WTC11 (cell line): Measurements from ENCODE around the gene PPFIBP1.

Experiments
- CBFB ChIP-seq: sonication (generic); formaldehyde crosslinking; IDR thresholded peaks from 2 replicates; pipeline ENCODE4 v1.8.1; 2022; ENCODE audit warnings: mild to moderate bottlenecking, low read depth, missing genetic modification reagents
- FOXP1 ChIP-seq: sonication (generic); formaldehyde crosslinking; IDR thresholded peaks from 2 replicates; pipeline ENCODE4 v1.8.0; 2022; ENCODE audit warnings: missing genetic modification reagents, mild to moderate bottlenecking, moderate library complexity, borderline replicate concordance
- ZNF121 ChIP-seq: sonication (generic); formaldehyde crosslinking; IDR thresholded peaks from 2 replicates; pipeline ENCODE4 v1.8.0; 2023; ENCODE audit warnings: missing genetic modification reagents
- TF ChIP-seq, protein P1 (sequence below): fragments of 200-600 bp; IDR thresholded peaks from 2 replicates; pipeline ENCODE4 v1.8.0; 2022; ENCODE audit warnings: antibody characterized with exemption
- TF ChIP-seq, protein P2 (sequence below): sonication (generic); formaldehyde crosslinking; IDR thresholded peaks from 2 replicates; pipeline ENCODE4 v1.8.1; 2023; ENCODE audit warnings: mild to moderate bottlenecking, missing genetic modification reagents, moderate library complexity
- TF ChIP-seq, protein P3 (sequence below): sonication (generic); formaldehyde crosslinking; IDR thresholded peaks from 2 replicates; pipeline ENCODE4 v1.8.1; 2023; ENCODE audit warnings: mild to moderate bottlenecking, moderate library complexity, missing genetic modification reagents

DNA sequence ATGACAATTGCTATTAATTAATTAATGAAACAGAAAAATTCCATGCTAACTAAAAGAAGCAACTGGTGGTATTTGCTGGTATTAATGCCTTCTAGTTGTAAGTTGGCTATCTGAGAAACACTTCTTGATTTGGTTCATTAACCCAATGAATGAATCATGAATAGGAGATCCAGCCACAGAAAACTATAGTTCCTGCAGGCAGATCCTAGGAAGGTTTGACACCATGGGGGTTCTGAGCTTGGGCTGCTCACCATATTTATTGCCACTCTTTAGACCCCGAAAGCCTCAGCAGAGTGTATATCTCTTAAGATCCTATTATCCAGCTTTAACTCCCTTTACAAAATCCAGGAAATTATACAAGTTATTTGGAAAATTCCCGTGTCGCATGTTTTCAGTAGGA lies 90.9 kb downstream of the PPFIBP1 start:
- TF ChIP-seq, protein P1, sequence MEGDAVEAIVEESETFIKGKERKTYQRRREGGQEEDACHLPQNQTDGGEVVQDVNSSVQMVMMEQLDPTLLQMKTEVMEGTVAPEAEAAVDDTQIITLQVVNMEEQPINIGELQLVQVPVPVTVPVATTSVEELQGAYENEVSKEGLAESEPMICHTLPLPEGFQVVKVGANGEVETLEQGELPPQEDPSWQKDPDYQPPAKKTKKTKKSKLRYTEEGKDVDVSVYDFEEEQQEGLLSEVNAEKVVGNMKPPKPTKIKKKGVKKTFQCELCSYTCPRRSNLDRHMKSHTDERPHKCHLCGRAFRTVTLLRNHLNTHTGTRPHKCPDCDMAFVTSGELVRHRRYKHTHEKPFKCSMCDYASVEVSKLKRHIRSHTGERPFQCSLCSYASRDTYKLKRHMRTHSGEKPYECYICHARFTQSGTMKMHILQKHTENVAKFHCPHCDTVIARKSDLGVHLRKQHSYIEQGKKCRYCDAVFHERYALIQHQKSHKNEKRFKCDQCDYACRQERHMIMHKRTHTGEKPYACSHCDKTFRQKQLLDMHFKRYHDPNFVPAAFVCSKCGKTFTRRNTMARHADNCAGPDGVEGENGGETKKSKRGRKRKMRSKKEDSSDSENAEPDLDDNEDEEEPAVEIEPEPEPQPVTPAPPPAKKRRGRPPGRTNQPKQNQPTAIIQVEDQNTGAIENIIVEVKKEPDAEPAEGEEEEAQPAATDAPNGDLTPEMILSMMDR, result no peak
- TF ChIP-seq, protein P2, sequence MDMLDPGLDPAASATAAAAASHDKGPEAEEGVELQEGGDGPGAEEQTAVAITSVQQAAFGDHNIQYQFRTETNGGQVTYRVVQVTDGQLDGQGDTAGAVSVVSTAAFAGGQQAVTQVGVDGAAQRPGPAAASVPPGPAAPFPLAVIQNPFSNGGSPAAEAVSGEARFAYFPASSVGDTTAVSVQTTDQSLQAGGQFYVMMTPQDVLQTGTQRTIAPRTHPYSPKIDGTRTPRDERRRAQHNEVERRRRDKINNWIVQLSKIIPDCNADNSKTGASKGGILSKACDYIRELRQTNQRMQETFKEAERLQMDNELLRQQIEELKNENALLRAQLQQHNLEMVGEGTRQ, result no peak
- TF ChIP-seq FOXP1 (CRISPR knock-in tag) (no peak), CBFB (CRISPR knock-in tag) (no peak), ZNF121 (no peak)
- TF ChIP-seq, protein P3, sequence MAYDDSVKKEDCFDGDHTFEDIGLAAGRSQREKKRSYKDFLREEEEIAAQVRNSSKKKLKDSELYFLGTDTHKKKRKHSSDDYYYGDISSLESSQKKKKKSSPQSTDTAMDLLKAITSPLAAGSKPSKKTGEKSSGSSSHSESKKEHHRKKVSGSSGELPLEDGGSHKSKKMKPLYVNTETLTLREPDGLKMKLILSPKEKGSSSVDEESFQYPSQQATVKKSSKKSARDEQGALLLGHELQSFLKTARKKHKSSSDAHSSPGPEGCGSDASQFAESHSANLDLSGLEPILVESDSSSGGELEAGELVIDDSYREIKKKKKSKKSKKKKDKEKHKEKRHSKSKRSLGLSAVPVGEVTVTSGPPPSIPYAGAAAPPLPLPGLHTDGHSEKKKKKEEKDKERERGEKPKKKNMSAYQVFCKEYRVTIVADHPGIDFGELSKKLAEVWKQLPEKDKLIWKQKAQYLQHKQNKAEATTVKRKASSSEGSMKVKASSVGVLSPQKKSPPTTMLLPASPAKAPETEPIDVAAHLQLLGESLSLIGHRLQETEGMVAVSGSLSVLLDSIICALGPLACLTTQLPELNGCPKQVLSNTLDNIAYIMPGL, result no peak
